Activated CD4-positive, alpha-beta T cell treated with anti-CD3 and anti-CD28 coated beads for 36 hours (primary cell): Measurements from ENCODE around the gene PPP1R18. TPM values are rescaled to one million over a fixed set of nuclear protein-coding genes. Genes with fewer than 3 reads are reported as not detected.

Experiments used
- ATAC-seq: fragments of 200-7000 bp; cut with Tn5 transposase; one replicate; pipeline ENCODE4 v1.10.0; 2021; ENCODE audit warnings: mild to moderate bottlenecking, moderate library complexity
- CTCF ChIA-PET: fragments of 350-600 bp; sonication (Branson Sonifier 250); formaldehyde crosslinking; loops from one replicate; lab custom pipeline; 2021; ENCODE audit warnings: antibody characterized with exemption; lab: Charles Lee
- POLR2A ChIA-PET: fragments of 350-600 bp; sonication (Branson Sonifier 250); formaldehyde crosslinking; loops from one replicate; lab custom pipeline; 2021; ENCODE audit warnings: antibody characterized with exemption, inconsistent platforms; lab: Charles Lee
- DNase-seq: peaks from one replicate; pipeline ENCODE4 v3.0.0-alpha.2; 2020
- H3K27ac Mint-ChIP-seq: one replicate; pipeline ENCODE4 v1.8.0; 2021; ENCODE audit warnings: mixed read lengths
- H3K27me3 Mint-ChIP-seq: one replicate; pipeline ENCODE4 v1.8.0; 2021; ENCODE audit warnings: mixed read lengths
- H3K36me3 Mint-ChIP-seq: one replicate; pipeline ENCODE4 v1.8.0; 2021; ENCODE audit warnings: low read depth, mixed read lengths
- H3K4me1 Mint-ChIP-seq: one replicate; pipeline ENCODE4 v1.8.0; 2021; ENCODE audit warnings: mixed read lengths
- H3K4me3 Mint-ChIP-seq: one replicate; pipeline ENCODE4 v1.8.0; 2021; ENCODE audit warnings: mild to moderate bottlenecking, moderate library complexity, mixed read lengths
- H3K9me3 Mint-ChIP-seq: one replicate; pipeline ENCODE4 v1.8.0; 2021; ENCODE audit warnings: low read depth, mixed read lengths
- intact Hi-C, 2 experiments: fragments of 100-400 bp; cut with DNase I in 1 of 2; cut with micrococcal nuclease in 1 of 2; formaldehyde crosslinking; loops; one replicate each; pipeline versions ENCODE4 v1.14.2 to v1.15.1; 2022 to 2024; cut with DNase I, micrococcal nuclease
- total RNA-seq, 2 experiments: library from RNA; stranded (reverse); gene quantifications; one replicate each; pipeline ENCODE4 v1.2.3, GENCODE V29; 2021

PPP1R18 gene
- total RNA-seq, 2 experiments from 2014 or later, result 145 to 186 TPM

GRCh38 chr6:30709101-30709868 lies 22.8 kb upstream of the PPP1R18 start:
- ATAC-seq (no peak), DNase-seq (no peak)
- Mint-ChIP-seq H3K9me3 (no peaks in the 10 kb centered on the region), H3K4me1 (peaks cover 8% of the 10 kb centered on the region), H3K27me3 (no peaks in the 10 kb centered on the region), H3K36me3 (peaks cover 67% of the 10 kb centered on the region), H3K27ac (no peak overlapping the region), H3K4me3 (no peak overlapping the region)
- POLR2A ChIA-PET, result no interaction called here
- CTCF ChIA-PET, result interaction anchor here (0.6 kb wide), 1 partner anchor 32 kb away, joined by 3 read pairs; no protein-coding TSS in a partner anchor
- intact Hi-C loops, result no loop called here

- no peak for ATAC-seq
- CTCF ChIA-PET, result interaction anchor here (0.9 to 1.5 kb wide), 3 partner anchors 28 to 97 kb away, joined by 3 to 5 read pairs (median 3); no protein-coding TSS in a partner anchor
- Mint-ChIP-seq H3K4me1 (peaks cover 5% of the 10 kb centered on the region), H3K36me3 (peaks cover 71% of the 10 kb centered on the region), H3K9me3 (no peaks in the 10 kb centered on the region), H3K4me3 (no peak overlapping the region), H3K27me3 (no peaks in the 10 kb centered on the region), H3K27ac (no peak overlapping the region)
- intact Hi-C loops, result no loop called here
- POLR2A ChIA-PET, result no interaction called here
- no peak for DNase-seq
These were observed 20.9 kb upstream of the PPP1R18 start for GRCh38 chr6:30707281-30707850.

GRCh38 chr6:30705620-30706019 lies 19.2 kb upstream of the PPP1R18 start:
- intact Hi-C loops, result no loop called here
- H3K27me3 Mint-ChIP-seq, result no peaks in the 10 kb centered on the region
- ChIA-PET CTCF (interaction anchor here (1.0 to 1.4 kb wide), 3 partner anchors 11 to 27 kb away, joined by 3 to 5 read pairs (median 4); partner anchors contain the start of gene MDC1), POLR2A (interaction anchor here (0.5 kb wide), 1 partner anchor 26 kb away, joined by 3 read pairs; no protein-coding TSS in a partner anchor)
- DNase-seq (no peak), ATAC-seq (no peak)
- no peak overlapping the region for H3K27ac Mint-ChIP-seq
- no peaks in the 10 kb centered on the region for H3K9me3 Mint-ChIP-seq
- H3K4me1 Mint-ChIP-seq, result no peaks in the 10 kb centered on the region
- no peak overlapping the region for H3K4me3 Mint-ChIP-seq
- peaks cover 56% of the 10 kb centered on the region for H3K36me3 Mint-ChIP-seq

- intact Hi-C loops, result no loop called here
- H3K4me3 Mint-ChIP-seq, result no peak overlapping the region
- no peaks in the 10 kb centered on the region for H3K4me1 Mint-ChIP-seq
- ChIA-PET POLR2A (interaction anchor here (0.6 kb wide), 2 partner anchors 13 to 28 kb away, joined by 3 read pairs; partner anchors contain the start of gene MDC1), CTCF (interaction anchor here (0.6 to 1.0 kb wide), 4 partner anchors 12 to 455 kb away, joined by 3 to 4 read pairs (median 3); no protein-coding TSS in a partner anchor)
- no peaks in the 10 kb centered on the region for H3K27me3 Mint-ChIP-seq
- DNase-seq, result no peak
- no peak for ATAC-seq
- peaks cover 59% of the 10 kb centered on the region for H3K36me3 Mint-ChIP-seq
- H3K9me3 Mint-ChIP-seq, result no peaks in the 10 kb centered on the region
- no peak overlapping the region for H3K27ac Mint-ChIP-seq
These were observed 17.4 kb upstream of the PPP1R18 start for GRCh38 chr6:30703821-30704220.

GRCh38 chr6:30703011-30703410 lies 16.6 kb upstream of the PPP1R18 start:
- intact Hi-C loops, result no loop called here
- no peak for ATAC-seq
- H3K36me3 Mint-ChIP-seq, result peaks cover 55% of the 10 kb centered on the region
- no peak for DNase-seq
- no peaks in the 10 kb centered on the region for H3K9me3 Mint-ChIP-seq
- ChIA-PET POLR2A (interaction anchor here (0.6 kb wide), 1 partner anchor 44 kb away, joined by 6 read pairs; no protein-coding TSS in a partner anchor), CTCF (interaction anchor here (0.6 to 1.0 kb wide), 3 partner anchors 12 to 456 kb away, joined by 3 to 4 read pairs (median 3); no protein-coding TSS in a partner anchor)
- H3K27ac Mint-ChIP-seq, result no peak overlapping the region
- H3K4me3 Mint-ChIP-seq, result no peak overlapping the region
- H3K4me1 Mint-ChIP-seq, result no peaks in the 10 kb centered on the region
- H3K27me3 Mint-ChIP-seq, result no peaks in the 10 kb centered on the region

GRCh38 chr6:30700340-30700739 lies 13.9 kb upstream of the PPP1R18 start:
- DNase-seq, result no peak
- ATAC-seq, result no peak
- no peaks in the 10 kb centered on the region for H3K9me3 Mint-ChIP-seq
- H3K4me1 Mint-ChIP-seq, result no peaks in the 10 kb centered on the region
- H3K4me3 Mint-ChIP-seq, result no peak overlapping the region
- no peak overlapping the region for H3K27ac Mint-ChIP-seq
- peaks cover 37% of the 10 kb centered on the region for H3K36me3 Mint-ChIP-seq
- CTCF ChIA-PET, result no interaction called here
- intact Hi-C loops, result no loop called here
- POLR2A ChIA-PET, result no interaction called here
- H3K27me3 Mint-ChIP-seq, result no peaks in the 10 kb centered on the region

- H3K4me3 Mint-ChIP-seq, result no peak overlapping the region
- H3K36me3 Mint-ChIP-seq, result peaks cover 9% of the 10 kb centered on the region
- ChIA-PET POLR2A (interaction anchor here (0.6 kb wide), 1 partner anchor 26 kb away, joined by 3 read pairs; no protein-coding TSS in a partner anchor), CTCF (interaction anchor here (0.8 kb wide), 1 partner anchor 746 kb away, joined by 3 read pairs; no protein-coding TSS in a partner anchor)
- intact Hi-C loops, result no loop called here
- no peaks in the 10 kb centered on the region for H3K9me3 Mint-ChIP-seq
- H3K4me1 Mint-ChIP-seq, result peaks cover 6% of the 10 kb centered on the region
- H3K27ac Mint-ChIP-seq, result no peak overlapping the region
- no peak for DNase-seq
- ATAC-seq, result no peak
- H3K27me3 Mint-ChIP-seq, result no peaks in the 10 kb centered on the region
These were observed 10.0 kb upstream of the PPP1R18 start for GRCh38 chr6:30696432-30696831.

- no peaks in the 10 kb centered on the region for H3K9me3 Mint-ChIP-seq
- no peak for ATAC-seq
- H3K4me3 Mint-ChIP-seq, result peak overlapping the region; percentile 75
- H3K36me3 Mint-ChIP-seq, result peaks cover 14% of the 10 kb centered on the region
- ChIA-PET CTCF (interaction anchor here (0.5 to 1.6 kb wide), 7 partner anchors 12 to 905 kb away, joined by 3 to 7 read pairs (median 4); no protein-coding TSS in a partner anchor), POLR2A (interaction anchor here (1.9 kb wide), 1 partner anchor 26 kb away, joined by 8 read pairs; the partner anchor contains the start of gene MDC1)
- DNase-seq, result no peak
- H3K27me3 Mint-ChIP-seq, result no peaks in the 10 kb centered on the region
- peak overlapping the region; percentile 68 for H3K27ac Mint-ChIP-seq
- peaks cover 42% of the 10 kb centered on the region for H3K4me1 Mint-ChIP-seq
- intact Hi-C loops, result loop anchor here in 1 of 2 experiments (1.0 kb wide), 1 partner anchor 26 kb away; the partner anchor contains the start of gene MDC1
These were observed 4.9 kb upstream of the PPP1R18 start for GRCh38 chr6:30691208-30691847.

- Mint-ChIP-seq H3K27ac (peak within 1 kb of the TSS; percentile 70), H3K4me1 (peaks cover 42% of the 10 kb centered on the region), H3K4me3 (peak within 1 kb of the TSS; percentile 75), H3K36me3 (peaks cover 21% of the 10 kb centered on the region), H3K27me3 (no peaks in the 10 kb centered on the region), H3K9me3 (no peaks in the 10 kb centered on the region)
- ChIA-PET CTCF (interaction anchor here (0.6 to 1.6 kb wide), 5 partner anchors 11 to 906 kb away, joined by 3 to 7 read pairs (median 4); no protein-coding TSS in a partner anchor), POLR2A (interaction anchor here (1.9 kb wide), 1 partner anchor 27 kb away, joined by 8 read pairs; the partner anchor contains the start of gene MDC1)
- ATAC-seq (peak; percentile 50), DNase-seq (peak; percentile 89)
- intact Hi-C loops, result loop anchor here in 1 of 2 experiments (1.0 kb wide), 1 partner anchor 27 kb away; the partner anchor contains the start of gene MDC1
These were observed 4.2 kb upstream of the PPP1R18 start, which contains the start of gene NRM for GRCh38 chr6:30690403-30691207. TSS of gene NRM (minus strand) at chr6:30690984. CDS start at chr6:30690974, 10 bp downstream.

- intact Hi-C loops, result loop anchor here in 1 of 2 experiments (10.0 kb wide), 2 partner anchors 365 to 625 kb away; partner anchors contain the start of genes POLR1H, PPP1R11 and TRIM39
- no peak for DNase-seq
- ChIA-PET POLR2A (interaction anchor here (1.9 kb wide), 1 partner anchor 27 kb away, joined by 8 read pairs; the partner anchor contains the start of gene MDC1), CTCF (interaction anchor here (0.6 to 3.1 kb wide), 6 partner anchors 11 to 124 kb away, joined by 3 to 16 read pairs (median 4); partner anchors contain the start of gene MDC1)
- Mint-ChIP-seq H3K27me3 (no peaks in the 10 kb centered on the region), H3K27ac (peak overlapping the region; percentile 70), H3K36me3 (peaks cover 27% of the 10 kb centered on the region), H3K9me3 (no peaks in the 10 kb centered on the region), H3K4me1 (peaks cover 42% of the 10 kb centered on the region), H3K4me3 (peak overlapping the region; percentile 75)
- ATAC-seq, result no peak
These were observed 3.5 kb upstream of the PPP1R18 start for GRCh38 chr6:30689985-30690384.
